Loucy (cell line): ENCODE results near the gene EDRF1.

Source experiments
- H2AFZ ChIP-seq: fragments of 200-600 bp; sonication (generic); 2 replicates; pipeline ENCODE4 v1.6.0; 2016; ENCODE audit warnings: antibody characterized with exemption, mild to moderate bottlenecking, low read length, moderate library complexity
- H3F3A ChIP-seq: fragments of 200-600 bp; 2 replicates; pipeline ENCODE4 v1.6.0; 2016; ENCODE audit warnings: antibody characterized with exemption, low read depth, mild to moderate bottlenecking
- H3K27me3 ChIP-seq: fragments of 200-600 bp; sonication (generic); 2 replicates; pipeline ENCODE4 v1.6.1; 2014; ENCODE audit warnings: low read length, mild to moderate bottlenecking; ENCODE audit not compliant: insufficient read depth, poor library complexity, severe bottlenecking
- H3K36me3 ChIP-seq: fragments of 200-600 bp; sonication (generic); 2 replicates; pipeline ENCODE4 v1.6.1; 2016; ENCODE audit warnings: low read length; ENCODE audit not compliant: insufficient read depth
- H3K4me1 ChIP-seq: fragments of 200-600 bp; sonication (generic); 2 replicates; pipeline ENCODE4 v1.5.1; 2014; ENCODE audit warnings: low read length, mild to moderate bottlenecking; ENCODE audit not compliant: insufficient read depth, poor library complexity, severe bottlenecking
- H3K4me2 ChIP-seq: fragments of 200-600 bp; sonication (generic); 2 replicates; pipeline ENCODE4 v1.6.0; 2014; ENCODE audit warnings: antibody characterized with exemption, low read length, low read depth, mild to moderate bottlenecking; ENCODE audit not compliant: poor library complexity, severe bottlenecking
- H3K4me3 ChIP-seq: fragments of 200-600 bp; sonication (generic); 2 replicates; pipeline ENCODE4 v1.5.1; 2014; ENCODE audit warnings: low read length, mild to moderate bottlenecking, mixed read lengths; ENCODE audit not compliant: poor library complexity, severe bottlenecking
- H3K79me2 ChIP-seq: fragments of 200-600 bp; sonication (generic); 2 replicates; pipeline ENCODE4 v1.6.1; 2014; ENCODE audit warnings: low read length; ENCODE audit not compliant: insufficient read depth
- H3K9ac ChIP-seq: fragments of 200-600 bp; sonication (generic); 2 replicates; pipeline ENCODE4 v1.6.0; 2014; ENCODE audit warnings: mild to moderate bottlenecking, low read depth, low read length, moderate library complexity; ENCODE audit not compliant: poor library complexity, severe bottlenecking
- H3K9me2 ChIP-seq: fragments of 200-600 bp; sonication (generic); replicated peaks from 2 replicates; pipeline ENCODE4 v1.6.1; 2016; ENCODE audit warnings: low read depth, low read length, mixed read lengths
- H3K9me3 ChIP-seq: fragments of 200-600 bp; sonication (generic); 2 replicates; pipeline ENCODE4 v1.6.1; 2014; ENCODE audit warnings: mild to moderate bottlenecking, antibody characterized with exemption, low read length, low read depth; ENCODE audit not compliant: insufficient read depth
- H4K20me1 ChIP-seq: fragments of 200-600 bp; sonication (generic); 2 replicates; pipeline ENCODE4 v1.6.0; 2014; ENCODE audit warnings: antibody characterized with exemption, low read length, mild to moderate bottlenecking; ENCODE audit not compliant: insufficient read depth, poor library complexity, severe bottlenecking
- EZH2phosphoT487 ChIP-seq: fragments of 200-600 bp; IDR thresholded peaks from 2 replicates; pipeline ENCODE4 v1.6.1; 2018; ENCODE audit warnings: antibody characterized with exemption, mild to moderate bottlenecking, moderate library complexity, borderline replicate concordance
- TF ChIP-seq, protein P1 (sequence below): fragments of 200-600 bp; sonication (generic); conservative IDR thresholded peaks from 2 replicates; pipeline ENCODE4 v1.5.1; 2014; ENCODE audit warnings: mild to moderate bottlenecking, antibody characterized with exemption, low read length

The EDRF1 gene

DNA sequence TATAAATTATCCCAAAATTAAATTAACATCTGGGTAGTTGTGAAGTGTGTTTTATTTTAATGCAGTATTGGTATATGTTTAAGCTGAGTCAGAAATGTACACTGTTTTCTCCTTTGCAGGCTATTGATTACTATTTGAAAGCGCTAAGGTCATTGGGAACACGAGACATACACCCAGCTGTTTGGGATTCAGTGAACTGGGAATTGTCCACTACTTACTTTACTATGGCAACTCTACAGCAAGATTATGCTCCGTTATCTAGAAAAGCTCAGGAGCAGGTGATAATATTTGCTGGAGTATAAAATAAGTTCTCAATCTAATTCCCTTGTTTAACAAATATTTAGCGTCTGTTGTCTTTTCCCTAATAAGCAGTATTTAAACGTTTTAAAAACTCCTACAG is 27.9 kb downstream of the EDRF1 start:
- H3K4me2 ChIP-seq, result no peak overlapping the region
- no peaks in the 10 kb centered on the region for H4K20me1 ChIP-seq
- H2AFZ ChIP-seq, result no peak overlapping the region
- no peaks in the 10 kb centered on the region for H3F3A ChIP-seq
- peaks cover 74% of the 10 kb centered on the region; the same call in 1 of the 2 replicates for H3K36me3 ChIP-seq
- H3K9me2 ChIP-seq, result no peaks in the 10 kb centered on the region
- H3K79me2 ChIP-seq, result no peaks in the 10 kb centered on the region
- H3K4me3 ChIP-seq, result no peak overlapping the region
- no peaks in the 10 kb centered on the region for H3K27me3 ChIP-seq
- H3K9ac ChIP-seq, result no peak overlapping the region
- TF ChIP-seq EZH2phosphoT487, result no peak
- TF ChIP-seq, protein P1, sequence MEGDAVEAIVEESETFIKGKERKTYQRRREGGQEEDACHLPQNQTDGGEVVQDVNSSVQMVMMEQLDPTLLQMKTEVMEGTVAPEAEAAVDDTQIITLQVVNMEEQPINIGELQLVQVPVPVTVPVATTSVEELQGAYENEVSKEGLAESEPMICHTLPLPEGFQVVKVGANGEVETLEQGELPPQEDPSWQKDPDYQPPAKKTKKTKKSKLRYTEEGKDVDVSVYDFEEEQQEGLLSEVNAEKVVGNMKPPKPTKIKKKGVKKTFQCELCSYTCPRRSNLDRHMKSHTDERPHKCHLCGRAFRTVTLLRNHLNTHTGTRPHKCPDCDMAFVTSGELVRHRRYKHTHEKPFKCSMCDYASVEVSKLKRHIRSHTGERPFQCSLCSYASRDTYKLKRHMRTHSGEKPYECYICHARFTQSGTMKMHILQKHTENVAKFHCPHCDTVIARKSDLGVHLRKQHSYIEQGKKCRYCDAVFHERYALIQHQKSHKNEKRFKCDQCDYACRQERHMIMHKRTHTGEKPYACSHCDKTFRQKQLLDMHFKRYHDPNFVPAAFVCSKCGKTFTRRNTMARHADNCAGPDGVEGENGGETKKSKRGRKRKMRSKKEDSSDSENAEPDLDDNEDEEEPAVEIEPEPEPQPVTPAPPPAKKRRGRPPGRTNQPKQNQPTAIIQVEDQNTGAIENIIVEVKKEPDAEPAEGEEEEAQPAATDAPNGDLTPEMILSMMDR, result no peak
- H3K4me1 ChIP-seq, result no peaks in the 10 kb centered on the region
- H3K9me3 ChIP-seq, result no peaks in the 10 kb centered on the region

DNA sequence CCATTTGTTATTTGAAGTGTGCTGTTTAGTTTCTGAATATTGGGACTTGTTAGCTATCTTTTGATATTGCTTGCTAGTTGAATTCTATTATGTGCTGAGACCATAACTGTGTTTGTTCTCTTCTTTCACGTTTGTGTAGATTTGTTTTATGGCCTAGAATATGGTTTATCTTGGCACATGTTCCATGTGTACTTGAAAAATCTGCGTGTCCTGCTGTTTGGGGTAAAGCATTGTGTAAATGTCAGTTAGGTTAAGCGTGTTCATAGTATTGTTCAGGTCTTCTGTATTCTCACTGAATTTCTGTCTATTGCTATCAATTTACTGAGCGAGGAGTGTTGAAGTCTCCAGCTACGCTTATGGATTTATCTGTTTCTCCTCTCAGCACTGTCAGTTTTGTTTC is 36.7 kb downstream of the EDRF1 start:
- H3K9me3 ChIP-seq, result no peaks in the 10 kb centered on the region
- H3K36me3 ChIP-seq, result peaks cover 74% of the 10 kb centered on the region; the same call in 1 of the 2 replicates
- no peaks in the 10 kb centered on the region for H4K20me1 ChIP-seq
- H3K4me2 ChIP-seq, result no peak overlapping the region
- no peak for TF ChIP-seq EZH2phosphoT487
- TF ChIP-seq, protein P1, result no peak
- no peaks in the 10 kb centered on the region for H3F3A ChIP-seq
- H3K9me2 ChIP-seq, result no peaks in the 10 kb centered on the region
- H2AFZ ChIP-seq, result no peak overlapping the region
- H3K27me3 ChIP-seq, result no peaks in the 10 kb centered on the region
- H3K9ac ChIP-seq, result no peak overlapping the region
- no peaks in the 10 kb centered on the region for H3K79me2 ChIP-seq
- H3K4me3 ChIP-seq, result no peak overlapping the region
- H3K4me1 ChIP-seq, result no peaks in the 10 kb centered on the region

DNA sequence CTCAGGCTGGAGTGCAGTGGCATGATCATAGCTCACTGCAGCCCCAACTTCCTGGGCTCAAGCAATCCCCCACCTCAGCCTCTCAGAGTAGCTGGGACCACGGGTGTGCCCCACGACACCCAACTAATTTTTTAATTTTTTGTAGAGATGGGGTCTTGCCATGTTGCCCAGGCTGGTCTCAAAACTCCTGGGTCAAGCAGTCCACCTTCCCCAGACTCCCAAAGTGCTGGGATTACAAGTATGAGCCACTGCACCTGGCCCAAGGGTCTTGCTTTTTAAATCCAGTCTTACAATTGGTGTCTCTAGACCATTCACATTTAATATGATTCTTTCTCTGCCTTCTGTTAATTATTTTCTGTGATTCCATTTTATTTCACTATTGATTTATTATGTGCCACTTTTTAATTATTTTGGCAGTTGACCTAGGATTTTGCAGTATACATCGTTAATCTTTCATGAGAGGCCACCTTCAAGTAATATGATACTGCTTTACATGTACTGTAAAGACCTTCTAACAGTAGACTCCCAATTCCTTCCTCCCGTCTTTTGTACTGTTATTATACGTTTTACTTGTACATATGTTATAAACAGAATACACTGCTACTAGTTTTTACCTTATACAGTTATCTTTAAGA is 37.5 kb downstream of the EDRF1 start:
- no peaks in the 10 kb centered on the region for H3K9me2 ChIP-seq
- H3K79me2 ChIP-seq, result no peaks in the 10 kb centered on the region
- no peak overlapping the region for H3K9ac ChIP-seq
- no peaks in the 10 kb centered on the region for H3K9me3 ChIP-seq
- H3K4me3 ChIP-seq, result no peak overlapping the region
- H2AFZ ChIP-seq, result no peak overlapping the region
- H3K4me2 ChIP-seq, result no peak overlapping the region
- H3K4me1 ChIP-seq, result no peaks in the 10 kb centered on the region
- no peaks in the 10 kb centered on the region for H3K27me3 ChIP-seq
- peaks cover 76% of the 10 kb centered on the region; the same call in 1 of the 2 replicates for H3K36me3 ChIP-seq
- H4K20me1 ChIP-seq, result no peaks in the 10 kb centered on the region
- no peak for TF ChIP-seq EZH2phosphoT487
- TF ChIP-seq, protein P1, result no peak
- H3F3A ChIP-seq, result no peaks in the 10 kb centered on the region
